Chondrocyte (in vitro differentiated cells): ENCODE results near the gene ALDH3B1. TPM values are rescaled to one million over a fixed set of nuclear protein-coding genes. Genes with fewer than 3 reads are reported as not detected.

Source experiments
- DNase-seq: peaks from one replicate; pipeline ENCODE4 v3.0.0; 2021; ENCODE audit warnings: mixed read lengths, low spot score
- H3K27ac Mint-ChIP-seq: one replicate; pipeline ENCODE4 v1.8.0; 2021; ENCODE audit warnings: mild to moderate bottlenecking, moderate library complexity, mixed read lengths; ENCODE audit not compliant: unreplicated experiment
- H3K27me3 Mint-ChIP-seq: 2 replicates; pipeline ENCODE4 v1.8.0; 2021; ENCODE audit warnings: low read depth, mixed read lengths
- H3K36me3 Mint-ChIP-seq: 2 replicates; pipeline ENCODE4 v1.8.0; 2021; ENCODE audit warnings: low read depth, mixed read lengths
- H3K4me1 Mint-ChIP-seq: 2 replicates; pipeline ENCODE4 v1.8.0; 2021; ENCODE audit warnings: low read depth, mild to moderate bottlenecking, mixed read lengths
- H3K4me3 Mint-ChIP-seq: one replicate; pipeline ENCODE4 v1.8.0; 2021; ENCODE audit warnings: mild to moderate bottlenecking, moderate library complexity, mixed read lengths; ENCODE audit not compliant: unreplicated experiment
- H3K9me3 Mint-ChIP-seq: 2 replicates; pipeline ENCODE4 v1.8.0; 2021; ENCODE audit warnings: low read depth, mixed read lengths
- CTCF ChIP-seq: fragments of 200-600 bp; sonication (generic); IDR thresholded peaks from 2 replicates; pipeline ENCODE4 v1.5.0; 2021; ENCODE audit warnings: antibody characterized with exemption, mild to moderate bottlenecking, moderate library complexity
- total RNA-seq: library from RNA; stranded (reverse); gene quantifications from 3 replicates; pipeline ENCODE4 v1.2.1, GENCODE V29; 2021

ALDH3B1 gene
- total RNA-seq, 1 donor from 2014 or later: 13.1 TPM

DNA sequence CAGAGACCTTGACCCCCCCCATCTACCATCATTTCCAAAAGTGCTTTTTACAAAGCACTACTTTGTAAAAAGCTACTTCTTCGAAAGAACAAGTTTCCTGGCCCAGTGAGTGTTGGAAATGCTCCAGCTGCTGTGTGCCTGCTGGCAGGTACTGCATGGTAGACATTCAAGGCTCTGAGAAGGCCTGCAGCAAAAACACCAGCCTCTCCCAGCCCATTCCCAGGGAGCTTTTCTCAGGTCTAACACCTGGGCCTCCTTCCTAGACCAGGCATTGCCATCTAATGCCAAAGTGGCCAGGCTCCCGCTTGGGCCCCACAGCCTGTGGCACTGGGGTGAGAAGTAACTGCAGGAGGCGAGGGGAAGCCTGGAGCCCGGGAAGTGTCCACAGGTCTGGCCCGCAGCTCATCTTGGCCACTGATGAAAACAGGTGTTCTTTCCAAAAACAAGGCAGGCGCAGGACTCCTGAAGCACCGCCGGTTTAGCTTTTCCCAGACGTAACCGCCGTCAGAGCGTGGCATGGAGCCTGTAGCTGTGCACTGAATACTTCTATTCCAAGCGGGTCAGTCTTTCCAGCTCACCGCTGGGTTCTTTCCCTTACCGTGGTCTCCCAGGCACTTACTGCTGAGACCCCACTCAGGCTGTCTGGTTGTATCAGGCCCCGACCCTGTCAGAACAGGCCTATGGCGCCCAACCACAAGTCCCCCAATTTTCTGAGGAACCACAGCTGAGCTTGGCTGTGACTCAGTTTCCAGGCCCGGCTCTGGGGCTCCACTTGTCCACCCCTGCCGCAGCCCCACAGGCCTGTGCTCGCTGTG, 27.5 kb downstream of the ALDH3B1 start:
- Mint-ChIP-seq H3K4me1 (peaks cover 24% of the 10 kb centered on the region), H3K4me3 (no peak overlapping the region), H3K27me3 (no peaks in the 10 kb centered on the region), H3K9me3 (no peaks in the 10 kb centered on the region), H3K27ac (peak overlapping the region; percentile 41), H3K36me3 (peaks cover 2% of the 10 kb centered on the region)
- DNase-seq: no peak
- TF ChIP-seq CTCF: no peak

DNA sequence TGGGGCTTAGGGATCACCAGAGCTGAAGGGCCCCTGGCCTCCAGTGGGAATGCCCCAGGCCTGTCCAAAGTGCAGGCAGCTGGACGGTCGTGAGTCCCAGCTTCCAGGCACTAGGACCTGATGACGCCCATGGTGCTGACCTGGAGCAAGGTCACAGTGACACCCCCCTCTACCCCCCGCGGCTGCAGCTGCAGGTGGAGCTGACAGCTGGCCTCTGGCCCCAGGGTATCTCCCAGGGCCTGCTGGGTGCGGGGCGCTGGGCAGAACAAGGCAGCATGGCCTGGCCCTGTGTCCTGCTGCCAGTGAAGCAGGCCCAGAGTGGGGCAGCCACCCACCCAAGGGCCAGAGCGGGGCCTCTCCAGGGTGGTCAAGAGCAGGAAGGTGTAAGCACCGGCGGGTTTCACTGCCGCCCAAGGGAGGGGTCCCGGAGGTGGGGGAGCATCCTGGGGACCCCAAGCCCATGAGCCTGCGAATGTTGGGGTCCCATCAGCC, 28.1 kb downstream of the ALDH3B1 start:
- Mint-ChIP-seq H3K27me3 (no peaks in the 10 kb centered on the region), H3K4me3 (peak overlapping the region; percentile 72), H3K4me1 (peaks cover 24% of the 10 kb centered on the region), H3K36me3 (peaks cover 2% of the 10 kb centered on the region), H3K9me3 (no peaks in the 10 kb centered on the region), H3K27ac (peak overlapping the region; percentile 49)
- peak; percentile 92 for DNase-seq
- no peak for TF ChIP-seq CTCF

DNA sequence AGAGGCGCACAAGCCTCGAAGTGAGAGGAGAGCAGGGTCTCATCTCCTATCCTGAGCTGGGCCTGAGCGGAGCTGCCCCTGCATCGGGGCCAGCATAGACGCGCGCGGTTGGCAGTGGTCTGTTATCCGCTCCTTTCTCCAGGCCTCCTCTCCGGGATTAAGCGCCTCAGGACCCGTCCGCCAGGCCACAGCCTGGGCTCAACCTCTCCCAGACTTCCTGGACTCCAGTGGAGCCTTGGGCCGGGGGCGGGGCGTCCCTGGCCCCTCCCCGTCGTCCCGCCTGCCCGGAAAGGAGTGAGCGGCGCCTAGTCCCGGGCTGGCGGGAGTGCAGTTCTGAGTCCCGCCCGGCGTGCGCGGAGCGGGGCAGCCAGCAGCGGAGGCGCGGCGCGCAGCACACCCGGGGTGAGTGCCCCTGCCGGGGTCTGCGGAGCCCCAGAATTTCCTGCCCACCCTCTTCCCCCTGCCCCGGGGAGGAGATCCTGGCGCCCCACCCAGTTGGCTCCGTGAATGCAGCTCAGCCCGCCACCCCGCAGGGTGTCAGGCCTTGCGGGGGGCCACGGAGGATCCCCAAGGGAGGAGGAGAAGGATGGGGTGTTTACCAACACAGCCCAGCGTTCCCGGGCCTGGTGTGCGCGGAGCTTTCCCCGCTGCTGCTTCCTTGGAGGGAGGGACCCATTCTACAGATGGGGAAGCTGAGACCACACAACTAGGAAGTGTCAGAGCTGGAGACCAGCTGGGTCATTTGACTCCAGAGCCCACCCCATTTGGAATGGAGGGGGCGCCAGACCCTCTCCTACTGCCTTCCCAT, 28.8 kb downstream of the ALDH3B1 start, which contains the start of gene TCIRG1:
TSS of gene TCIRG1 (plus strand) at position 308 of the 808 bp plus-strand sequence. CDS start 2,247 bp downstream, outside the sequence.
- TF ChIP-seq CTCF: peak; percentile 15
- peak within 1 kb of the TSS; percentile 72 for H3K4me3 Mint-ChIP-seq
- DNase-seq: peak; percentile 78
- peaks cover under 1% of the 10 kb centered on the region for H3K36me3 Mint-ChIP-seq
- H3K27ac Mint-ChIP-seq: peak within 1 kb of the TSS; percentile 85
- H3K4me1 Mint-ChIP-seq: peaks cover 24% of the 10 kb centered on the region
- no peaks in the 10 kb centered on the region for H3K27me3 Mint-ChIP-seq
- H3K9me3 Mint-ChIP-seq: no peaks in the 10 kb centered on the region

- Mint-ChIP-seq H3K4me3 (peak overlapping the region; percentile 72), H3K4me1 (peaks cover 24% of the 10 kb centered on the region), H3K27me3 (no peaks in the 10 kb centered on the region), H3K27ac (peak overlapping the region; percentile 85), H3K9me3 (no peaks in the 10 kb centered on the region), H3K36me3 (no peaks in the 10 kb centered on the region)
- TF ChIP-seq CTCF: no peak
- DNase-seq: peak; percentile 55
Observed at GRCh38 chr11:68039526-68040086, 29.5 kb downstream of the ALDH3B1 start.
